HG02759 (cell line): Measurements from ENCODE around the gene RBAK.
A peak's percentile ranks its signal among the peaks of the same experiment; 100 is the strongest.
"Not testable (repeated sequence)": the region's sequence is repeated elsewhere in the genome, so short reads cannot be mapped to it uniquely, and the experiment has no call there.

Experiments used
- ATAC-seq: cut with Tn5 transposase; IDR thresholded peaks from one replicate; pipeline ENCODE4 v1.9.1; 2021; ENCODE audit warnings: mild to moderate bottlenecking, moderate library complexity; ENCODE audit not compliant: unreplicated experiment

RBAK gene

DNA sequence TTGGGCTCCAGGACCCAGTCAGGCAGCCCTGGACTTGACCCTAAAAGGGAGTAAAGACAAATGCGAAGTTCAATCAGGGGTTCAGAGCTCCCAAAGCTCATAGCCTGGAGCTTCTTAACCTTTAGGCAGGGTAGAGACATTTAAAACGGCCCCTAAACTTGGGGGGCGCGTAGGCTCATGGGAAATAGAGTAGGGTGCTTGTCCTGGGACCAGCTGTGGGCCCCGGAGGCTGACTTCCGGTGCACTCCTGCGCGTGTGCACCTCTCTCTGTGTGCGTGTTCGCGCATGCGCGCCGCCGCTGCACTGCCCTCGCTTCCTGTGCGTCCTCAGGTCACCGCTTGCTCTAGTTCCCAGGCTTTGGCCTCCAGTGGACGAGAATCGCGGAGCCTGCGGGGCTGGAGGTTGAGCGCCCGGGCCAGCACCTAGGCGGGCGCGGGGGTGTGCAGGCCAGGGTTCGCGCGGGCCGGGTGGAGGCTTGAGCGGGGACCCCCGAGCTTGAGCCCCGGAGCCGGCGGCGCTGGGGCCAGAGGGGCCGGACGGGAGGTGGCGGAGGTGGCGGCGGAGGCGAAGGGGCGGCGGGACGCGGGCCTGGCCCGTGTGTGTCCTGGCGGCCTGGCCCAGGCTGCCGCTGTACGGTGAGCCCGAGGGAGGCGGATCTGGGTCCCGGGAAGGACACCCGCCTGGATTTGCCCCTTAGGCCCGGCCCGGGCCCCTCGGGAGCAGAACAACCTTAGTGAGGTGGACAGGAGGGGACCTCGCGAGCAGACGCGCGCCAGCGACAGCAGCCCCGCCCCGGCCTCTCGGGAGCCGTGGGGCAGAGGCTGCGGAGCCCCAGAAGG, at the start of gene RBAK:
RBAK (plus strand) TSS at position 303 of the 839 bp plus-strand sequence. CDS start 2,217 bp downstream, outside the sequence.
- ATAC-seq: peak; percentile 99

- no peak for ATAC-seq
Measured at GRCh38 chr7:4996696-4997222, 48.9 kb upstream of the RBAK start.

DNA sequence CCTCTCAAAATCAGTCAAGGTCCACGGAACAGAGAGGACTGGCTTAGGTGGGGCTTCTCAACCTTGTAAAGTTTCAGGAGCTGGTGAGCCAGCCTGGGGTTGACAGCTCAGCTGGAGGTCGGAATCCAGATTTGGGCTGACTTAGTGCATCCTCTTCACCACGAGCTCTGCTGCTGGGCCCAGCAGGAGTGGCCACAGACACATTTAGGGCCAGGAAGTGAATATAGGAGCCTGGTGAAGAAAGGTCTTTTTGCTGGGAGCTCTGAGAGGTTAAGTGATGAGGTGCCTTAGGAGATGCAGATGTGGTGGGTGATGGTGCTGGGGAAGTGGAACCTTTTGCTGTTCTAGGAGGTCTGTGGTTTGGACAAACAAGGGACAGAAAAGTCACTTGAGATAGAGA, 47.4 kb upstream of the RBAK start:
- ATAC-seq: no peak

DNA sequence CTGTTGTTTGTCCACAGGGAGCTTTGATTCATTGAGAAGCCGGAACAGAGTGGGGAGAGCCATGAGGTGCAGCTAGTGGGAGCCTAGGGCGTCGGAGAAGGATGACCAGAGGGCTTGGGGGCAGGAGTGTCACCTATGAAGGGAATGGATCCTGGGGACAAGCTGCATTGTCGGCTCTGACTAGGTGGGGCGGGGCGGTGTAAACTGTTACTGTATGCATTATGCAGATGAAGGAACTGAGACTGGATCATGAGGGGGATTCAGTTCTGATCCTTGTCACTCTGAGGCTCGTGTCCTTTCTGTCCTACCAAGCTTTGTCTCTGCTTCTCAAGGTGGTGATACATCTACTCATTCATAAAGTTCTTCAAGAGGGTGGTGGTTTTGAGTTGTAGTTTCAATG, 46.8 kb upstream of the RBAK start:
- no peak for ATAC-seq

- no peak for ATAC-seq
Measured at GRCh38 chr7:4999369-4999950, 46.2 kb upstream of the RBAK start.

- no peak for ATAC-seq
Measured at GRCh38 chr7:5001003-5001402, 44.7 kb upstream of the RBAK start.

- ATAC-seq: no peak
Measured at GRCh38 chr7:5001911-5002310, 43.7 kb upstream of the RBAK start.

DNA sequence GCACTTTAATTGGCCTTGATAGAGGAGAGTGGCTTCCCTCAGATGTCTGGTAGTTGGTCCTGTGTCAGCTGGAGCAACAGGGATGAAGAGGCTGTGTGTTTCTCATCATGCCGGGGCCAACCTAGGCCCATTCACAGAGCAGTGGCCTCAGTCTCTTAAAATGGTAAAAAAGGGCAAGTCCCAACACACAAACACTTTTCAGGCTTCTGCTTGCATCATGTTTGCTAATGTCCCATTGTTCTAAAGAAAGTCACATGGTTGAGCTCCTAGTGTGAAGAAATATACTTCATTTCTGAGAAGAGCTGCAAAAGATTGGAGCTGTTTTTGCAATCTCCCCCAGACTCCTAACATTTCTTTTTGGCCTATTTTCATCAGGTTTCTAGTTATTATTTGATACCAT, 40.6 kb upstream of the RBAK start:
- ATAC-seq: no peak

- no peak for ATAC-seq
Measured at GRCh38 chr7:5012985-5013384, 32.7 kb upstream of the RBAK start.

GRCh38 chr7:5015936-5016335, 29.7 kb upstream of the RBAK start:
- not testable (repeated sequence) for ATAC-seq

DNA sequence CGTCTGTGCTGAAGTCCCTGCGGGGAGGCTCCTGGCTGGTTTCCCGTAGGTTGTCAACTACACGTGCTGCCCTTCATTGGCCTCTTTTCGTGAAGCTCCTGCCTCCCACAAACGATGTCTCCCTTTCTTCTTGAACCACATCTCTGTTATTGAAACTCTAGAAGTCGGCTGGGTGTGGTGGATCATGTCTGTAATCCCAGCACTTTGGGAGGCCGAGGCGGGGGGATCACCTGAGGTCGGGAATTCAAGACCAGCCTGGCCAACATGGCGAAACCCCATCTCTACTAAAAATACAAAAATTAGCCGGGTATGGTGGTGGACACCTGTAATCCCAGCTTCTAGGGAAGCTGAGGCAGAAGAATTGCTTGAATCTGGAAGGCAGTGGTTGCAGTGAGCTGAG, 28.0 kb upstream of the RBAK start:
- ATAC-seq: not testable (repeated sequence)

GRCh38 chr7:5020098-5020497, 25.6 kb upstream of the RBAK start:
- no peak for ATAC-seq

GRCh38 chr7:5020976-5021550, 24.6 kb upstream of the RBAK start:
- not testable (repeated sequence) for ATAC-seq

GRCh38 chr7:5023626-5024025, 22.0 kb upstream of the RBAK start:
- ATAC-seq: not testable (repeated sequence)

GRCh38 chr7:5027796-5028410, 17.8 kb upstream of the RBAK start:
- ATAC-seq: not testable (repeated sequence)

DNA sequence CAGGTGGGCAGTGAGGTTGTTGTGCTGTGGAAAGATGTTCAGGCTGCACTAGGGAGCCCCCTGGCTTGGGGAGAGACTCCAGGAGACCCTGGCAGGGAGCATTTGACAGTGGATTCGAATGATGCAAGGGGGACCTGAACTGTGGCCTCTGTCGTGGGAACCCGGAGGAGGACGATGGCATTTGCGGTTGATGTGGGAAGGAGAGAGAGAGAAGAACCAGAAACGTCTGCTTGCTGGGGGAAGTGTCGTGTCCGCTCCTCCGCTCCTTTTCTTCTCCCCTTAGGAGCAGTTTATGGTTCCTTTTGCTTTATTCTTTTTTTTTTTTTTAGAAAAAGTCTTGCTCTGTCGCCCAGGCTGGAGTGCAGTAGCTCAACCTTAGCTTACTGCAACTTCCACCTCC, 12.5 kb upstream of the RBAK start:
- ATAC-seq: not testable (repeated sequence)

- ATAC-seq: no peak
Measured at GRCh38 chr7:5035276-5035675, 10.4 kb upstream of the RBAK start.

GRCh38 chr7:5036446-5036845, 9.2 kb upstream of the RBAK start:
- ATAC-seq: no peak

DNA sequence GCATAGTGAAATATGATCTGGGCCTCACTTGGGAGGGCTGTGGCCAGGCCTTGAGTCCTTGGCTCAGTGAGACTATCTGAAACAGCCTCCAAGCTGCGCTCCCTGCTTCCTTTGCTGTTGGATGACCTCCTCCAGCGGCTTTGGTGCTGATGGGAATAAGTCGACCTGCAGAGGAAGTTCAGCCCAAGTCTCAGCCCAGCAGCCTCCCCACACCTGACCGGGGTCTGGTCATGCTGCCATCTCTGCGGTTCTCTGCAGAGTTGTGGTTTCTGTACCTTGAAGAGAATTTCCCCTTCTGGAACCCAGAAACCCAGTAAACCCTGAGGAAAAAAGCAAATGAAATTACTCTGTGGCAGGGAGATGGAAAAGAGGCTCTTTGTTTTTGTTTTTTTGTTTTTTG, 4.6 kb upstream of the RBAK start:
- no peak for ATAC-seq

DNA sequence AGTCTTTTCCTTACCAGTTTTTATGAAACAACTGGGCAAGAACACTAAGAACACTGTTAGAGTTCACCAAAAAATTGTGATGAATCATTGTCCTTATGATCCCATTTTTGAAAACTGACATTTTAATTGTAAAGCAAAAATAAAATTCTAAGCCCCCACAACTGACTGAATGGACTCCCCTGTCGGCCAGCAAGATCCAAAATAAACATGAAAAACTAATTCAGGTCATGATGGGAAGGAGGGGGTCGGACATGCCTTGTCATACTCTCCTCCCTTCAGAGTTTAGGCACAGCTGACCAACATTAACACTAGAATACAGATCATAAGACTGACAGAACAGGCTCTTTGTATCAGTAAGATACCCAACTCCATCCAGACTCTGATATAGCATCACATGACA, 2.0 kb upstream of the RBAK start:
- no peak for ATAC-seq

GRCh38 chr7:5046397-5046732, 705 bp downstream of the RBAK start:
- not testable (repeated sequence) for ATAC-seq

DNA sequence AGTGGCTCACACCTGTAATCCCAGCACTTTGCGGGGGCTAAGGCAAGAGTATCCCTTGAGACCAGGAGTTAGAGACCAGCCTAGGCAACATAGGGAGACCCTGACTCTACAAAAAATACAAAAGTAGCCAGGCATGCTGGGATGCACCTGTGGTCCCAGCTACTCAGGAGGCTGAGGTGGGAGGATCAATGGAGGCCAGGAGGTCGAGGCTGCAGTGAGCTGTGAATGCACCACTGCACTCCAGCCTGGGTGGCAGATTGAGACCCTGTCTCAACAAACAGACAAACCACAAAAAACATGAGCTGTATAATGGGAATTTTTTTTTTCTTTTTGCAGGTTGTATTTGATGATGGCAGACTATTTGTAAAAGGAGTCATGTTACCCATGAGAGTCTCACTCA, 1.5 kb downstream of the RBAK start:
- not testable (repeated sequence) for ATAC-seq
